K562 (cell line): ENCODE results near the gene EXOC6.

Source experiments
- CHD2 ChIP-seq: IDR thresholded peaks from 2 replicates; pipeline ENCODE4 v1.6.1; 2011; ENCODE audit warnings: low read depth, low read length
- CREB1 ChIP-seq, 2 experiments: sonication (generic) in 1 of 2; formaldehyde crosslinking in 1 of 2; IDR thresholded peaks; 2 replicates each; pipeline versions ENCODE4 v1.6.1 to v1.8.0; 2012 to 2022; ENCODE audit warnings: inconsistent platforms in 1 of 2, mild to moderate bottlenecking in 1 of 2, missing genetic modification reagents in 1 of 2, moderate library complexity in 1 of 2
- CTCF ChIP-seq, 3 experiments: IDR thresholded peaks in 2 of 3; conservative IDR thresholded peaks in 1 of 3; 2 replicates each; pipeline ENCODE4 v1.5.1; 2011 to 2012; ENCODE audit warnings: low read length in 3 of 3, mild to moderate bottlenecking in 3 of 3, control low read depth in 2 of 3, improper control_type of control experiment in 1 of 3, inconsistent platforms in 1 of 3, low read depth in 1 of 3, mixed read lengths in 1 of 3, moderate library complexity in 1 of 3; ENCODE audit not compliant: insufficient read depth in 2 of 3
- EP300 ChIP-seq: IDR thresholded peaks from 2 replicates; pipeline ENCODE4 v1.6.1; 2012; ENCODE audit warnings: low read length, improper control_type of control experiment
- FOS ChIP-seq: IDR thresholded peaks from 3 replicates; pipeline ENCODE4 v1.6.1; 2011; ENCODE audit not compliant: insufficient read length; ENCODE audit errors: extremely low read depth
- MTA1 ChIP-seq: fragments of 450-650 bp; IDR thresholded peaks from 2 replicates; pipeline ENCODE4 v1.6.1; 2017; ENCODE audit warnings: borderline replicate concordance
- MYNN ChIP-seq, 2 experiments: sonication (generic); formaldehyde crosslinking in 1 of 2; IDR thresholded peaks; 2 replicates each; pipeline versions ENCODE4 v1.5.0 to v1.6.1; 2016 to 2020; ENCODE audit warnings: antibody characterized with exemption in 1 of 2, missing genetic modification reagents in 1 of 2
- POLR2AphosphoS5 ChIP-seq: IDR thresholded peaks from 2 replicates; pipeline ENCODE4 v1.6.1; 2011; ENCODE audit warnings: mild to moderate bottlenecking, low read depth, low read length, moderate library complexity; ENCODE audit not compliant: control insufficient read depth, insufficient read depth
- PRDM10 ChIP-seq: fragments of 450-650 bp; IDR thresholded peaks from 2 replicates; pipeline ENCODE4 v1.6.1; 2018; ENCODE audit not compliant: partially characterized antibody
- PREB ChIP-seq: sonication (generic); formaldehyde crosslinking; IDR thresholded peaks from 2 replicates; pipeline ENCODE4 v1.8.1; 2023; ENCODE audit warnings: mild to moderate bottlenecking, missing genetic modification reagents
- TFAP4 ChIP-seq: sonication (generic); formaldehyde crosslinking; IDR thresholded peaks from 2 replicates; pipeline ENCODE4 v1.8.0; 2022; ENCODE audit warnings: missing genetic modification reagents, mild to moderate bottlenecking, moderate library complexity, borderline replicate concordance
- YY1 ChIP-seq, 3 experiments: IDR thresholded peaks; 2 replicates each; pipeline ENCODE4 v1.6.1; 2011; ENCODE audit warnings: low read length in 2 of 3, mild to moderate bottlenecking in 2 of 3, moderate library complexity in 2 of 3, borderline replicate concordance in 1 of 3, control low read depth in 1 of 3, low read depth in 1 of 3; ENCODE audit not compliant: insufficient read depth in 3 of 3, insufficient replicate concordance in 2 of 3, control insufficient read depth in 1 of 3, insufficient read length in 1 of 3; ENCODE audit errors: extremely low read depth in 1 of 3
- ZNF561 ChIP-seq: fragments of 450-650 bp; formaldehyde crosslinking; conservative IDR thresholded peaks from 2 replicates; pipeline ENCODE4 v1.4.0; 2020; ENCODE audit warnings: mild to moderate bottlenecking, moderate library complexity

- TF ChIP-seq POLR2AphosphoS5 (no peak), MTA1 (no peak), CREB1 (IDR thresholded peaks at IDR 0.05) (no peak), CREB1 (CRISPR knock-in tag; IDR thresholded peaks at IDR 0.05) (no peak), CHD2 (no peak), CTCF (IDR thresholded peaks at IDR 0.05 in 2 of 3, conservative IDR thresholded peaks at IDR 0.05 in 1 of 3; ENCODE audit: insufficient read depth in 2 of 3, low read depth in 1 of 3, low read length in 3 of 3) (no peak), PRDM10 (no peak), FOS (no peak), YY1 (IDR thresholded peaks at IDR 0.05; ENCODE audit: borderline replicate concordance in 1 of 3, control insufficient read depth in 1 of 3, extremely low read depth in 1 of 3, insufficient read depth in 3 of 3, insufficient read length in 1 of 3, insufficient replicate concordance in 2 of 3, low read depth in 1 of 3, low read length in 2 of 3) (no peak), MYNN (IDR thresholded peaks at IDR 0.05) (no peak), MYNN (CRISPR knock-in tag; IDR thresholded peaks at IDR 0.05) (no peak), ZNF561 (CRISPR knock-in tag) (no peak), TFAP4 (CRISPR knock-in tag) (no peak), PREB (no peak), EP300 (no peak)
These were observed 45.8 kb downstream of the EXOC6 start for GRCh38 chr10:92894081-92894655.
